Loucy (cell line): Measurements from ENCODE around the gene MPV17.

Experiments used
- EZH2phosphoT487 ChIP-seq: fragments of 200-600 bp; IDR thresholded peaks from 2 replicates; pipeline ENCODE4 v1.6.1; 2018; ENCODE audit warnings: antibody characterized with exemption, mild to moderate bottlenecking, moderate library complexity, borderline replicate concordance
- TF ChIP-seq, protein P1 (sequence below): fragments of 200-600 bp; sonication (generic); conservative IDR thresholded peaks from 2 replicates; pipeline ENCODE4 v1.5.1; 2014; ENCODE audit warnings: mild to moderate bottlenecking, antibody characterized with exemption, low read length

DNA sequence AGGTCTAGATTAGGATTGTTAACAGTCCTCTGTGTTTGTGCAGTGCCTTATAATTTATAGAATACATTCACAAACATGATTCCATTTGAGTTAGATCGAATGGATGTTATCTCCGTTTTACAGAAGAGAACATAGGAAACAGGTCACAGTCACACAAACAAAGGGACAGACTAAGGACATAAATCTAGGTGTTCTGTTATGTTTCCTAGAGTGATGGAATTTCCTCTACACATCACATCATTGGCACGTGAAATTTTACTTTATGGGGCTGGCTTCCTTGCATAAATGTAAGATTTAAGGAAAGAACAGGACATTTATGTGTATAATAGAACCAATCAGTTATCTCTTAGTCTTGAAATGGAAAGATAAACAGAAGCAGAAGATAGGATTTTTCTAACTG lies 34.3 kb downstream of the MPV17 start:
- TF ChIP-seq, protein P1, sequence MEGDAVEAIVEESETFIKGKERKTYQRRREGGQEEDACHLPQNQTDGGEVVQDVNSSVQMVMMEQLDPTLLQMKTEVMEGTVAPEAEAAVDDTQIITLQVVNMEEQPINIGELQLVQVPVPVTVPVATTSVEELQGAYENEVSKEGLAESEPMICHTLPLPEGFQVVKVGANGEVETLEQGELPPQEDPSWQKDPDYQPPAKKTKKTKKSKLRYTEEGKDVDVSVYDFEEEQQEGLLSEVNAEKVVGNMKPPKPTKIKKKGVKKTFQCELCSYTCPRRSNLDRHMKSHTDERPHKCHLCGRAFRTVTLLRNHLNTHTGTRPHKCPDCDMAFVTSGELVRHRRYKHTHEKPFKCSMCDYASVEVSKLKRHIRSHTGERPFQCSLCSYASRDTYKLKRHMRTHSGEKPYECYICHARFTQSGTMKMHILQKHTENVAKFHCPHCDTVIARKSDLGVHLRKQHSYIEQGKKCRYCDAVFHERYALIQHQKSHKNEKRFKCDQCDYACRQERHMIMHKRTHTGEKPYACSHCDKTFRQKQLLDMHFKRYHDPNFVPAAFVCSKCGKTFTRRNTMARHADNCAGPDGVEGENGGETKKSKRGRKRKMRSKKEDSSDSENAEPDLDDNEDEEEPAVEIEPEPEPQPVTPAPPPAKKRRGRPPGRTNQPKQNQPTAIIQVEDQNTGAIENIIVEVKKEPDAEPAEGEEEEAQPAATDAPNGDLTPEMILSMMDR = no peak
- TF ChIP-seq EZH2phosphoT487 = no peak
